ENCODE results near the gene ADAT2. TPM values are rescaled to one million over a fixed set of nuclear protein-coding genes. Genes with fewer than 3 reads are reported as not detected.

ADAT2 gene
- total RNA-seq = 10 to 100 TPM in 1 of 4 donors, 1 to 10 TPM in 3; 1.7 to 11.3 (median 6.1) TPM

GRCh38 chr6:143450453-143451371 lies at the start of gene ADAT2, which contains the start of gene PEX3:
TSS of gene ADAT2 (minus strand) at chr6:143450695. CDS start at chr6:143450658, 37 bp downstream.
TSS of gene PEX3 (plus strand) at chr6:143450805. CDS start at chr6:143451043, 238 bp downstream.
- Histone ChIP-seq H3K9me3 (no peaks in the 10 kb centered on the region), H3K27me3 (no peaks in the 10 kb centered on the region), H3K4me1 (peaks cover 0 to 11% (median 2%) of the 10 kb centered on the region in 4 donors), H3K36me3 (no peaks in the 10 kb centered on the region), H3K27ac (peak within 1 kb of the TSS; percentile 70 to 75 (median 71)), H3K4me3 (peak within 1 kb of the TSS; percentile 56 to 80 (median 74))
- TF ChIP-seq, protein P1, sequence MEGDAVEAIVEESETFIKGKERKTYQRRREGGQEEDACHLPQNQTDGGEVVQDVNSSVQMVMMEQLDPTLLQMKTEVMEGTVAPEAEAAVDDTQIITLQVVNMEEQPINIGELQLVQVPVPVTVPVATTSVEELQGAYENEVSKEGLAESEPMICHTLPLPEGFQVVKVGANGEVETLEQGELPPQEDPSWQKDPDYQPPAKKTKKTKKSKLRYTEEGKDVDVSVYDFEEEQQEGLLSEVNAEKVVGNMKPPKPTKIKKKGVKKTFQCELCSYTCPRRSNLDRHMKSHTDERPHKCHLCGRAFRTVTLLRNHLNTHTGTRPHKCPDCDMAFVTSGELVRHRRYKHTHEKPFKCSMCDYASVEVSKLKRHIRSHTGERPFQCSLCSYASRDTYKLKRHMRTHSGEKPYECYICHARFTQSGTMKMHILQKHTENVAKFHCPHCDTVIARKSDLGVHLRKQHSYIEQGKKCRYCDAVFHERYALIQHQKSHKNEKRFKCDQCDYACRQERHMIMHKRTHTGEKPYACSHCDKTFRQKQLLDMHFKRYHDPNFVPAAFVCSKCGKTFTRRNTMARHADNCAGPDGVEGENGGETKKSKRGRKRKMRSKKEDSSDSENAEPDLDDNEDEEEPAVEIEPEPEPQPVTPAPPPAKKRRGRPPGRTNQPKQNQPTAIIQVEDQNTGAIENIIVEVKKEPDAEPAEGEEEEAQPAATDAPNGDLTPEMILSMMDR (IDR thresholded peaks at IDR 0.05) = peak in 1 of 6 experiments; percentile 13
- TF ChIP-seq POLR2A (IDR thresholded peaks at IDR 0.05) = peak; percentile 61 to 73
- DNase-seq = peak; percentile 92 to 96 (median 94)

DNA sequence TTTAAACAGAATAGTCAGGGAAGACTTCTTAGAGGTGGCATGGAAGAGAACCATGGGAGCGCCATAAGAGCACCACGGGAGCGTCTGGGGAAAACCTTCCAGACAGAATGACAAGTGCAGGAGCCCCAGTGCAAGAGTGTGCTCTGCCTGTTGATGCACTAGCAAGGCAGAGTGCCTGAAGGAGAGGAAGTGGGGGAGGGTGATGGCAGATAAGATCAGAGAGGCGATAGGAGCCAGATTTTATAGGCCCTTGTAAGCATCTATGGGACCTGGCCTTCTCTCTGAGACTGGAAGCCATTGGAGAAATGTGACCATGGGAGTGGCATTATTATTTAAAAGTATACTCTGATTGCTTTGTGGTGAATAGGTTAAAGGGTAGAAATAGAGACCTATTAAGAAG lies 47.9 kb upstream of the ADAT2 start:
- no peak for TF ChIP-seq POLR2A (IDR thresholded peaks at IDR 0.05)
- TF ChIP-seq, protein P1 (IDR thresholded peaks at IDR 0.05) = no peak
- H3K27ac ChIP-seq = no peak overlapping the region
- peaks cover 0 to 75% (median 0%) of the 10 kb centered on the region in 3 donors for H3K36me3 ChIP-seq
- H3K27me3 ChIP-seq = no peaks in the 10 kb centered on the region
- no peaks in the 10 kb centered on the region for H3K9me3 ChIP-seq
- no peak for DNase-seq
- H3K4me3 ChIP-seq = no peak overlapping the region
- H3K4me1 ChIP-seq = no peaks in the 10 kb centered on the region

DNA sequence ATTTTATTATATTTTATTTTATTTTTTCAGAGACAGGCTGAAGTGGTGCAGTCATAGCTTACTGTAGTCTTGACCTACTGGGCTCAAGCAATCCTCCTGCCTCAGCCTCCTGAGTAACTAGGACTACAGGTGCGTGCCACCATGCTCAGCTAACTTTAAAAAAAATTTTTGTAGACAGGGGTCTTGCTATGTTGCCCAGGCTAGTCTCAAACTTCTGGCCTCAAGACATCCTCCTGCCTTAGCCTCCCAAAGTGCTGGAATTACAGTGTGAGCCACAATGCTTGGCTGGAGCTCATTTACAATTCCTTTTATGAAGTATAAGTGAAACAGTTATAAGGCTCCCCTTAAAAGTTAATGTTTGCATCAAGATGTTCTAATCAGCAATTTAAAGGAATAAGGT lies 46.5 kb upstream of the ADAT2 start:
- H3K4me3 ChIP-seq = no peak overlapping the region
- H3K36me3 ChIP-seq = peaks cover 0 to 62% (median 0%) of the 10 kb centered on the region in 3 donors
- H3K27me3 ChIP-seq = no peaks in the 10 kb centered on the region
- no peak for DNase-seq
- H3K4me1 ChIP-seq = no peaks in the 10 kb centered on the region
- TF ChIP-seq, protein P1 (IDR thresholded peaks at IDR 0.05) = no peak
- no peak for TF ChIP-seq POLR2A (IDR thresholded peaks at IDR 0.05)
- no peaks in the 10 kb centered on the region for H3K9me3 ChIP-seq
- H3K27ac ChIP-seq = no peak overlapping the region

- no peak for DNase-seq
- no peaks in the 10 kb centered on the region for H3K4me1 ChIP-seq
- H3K4me3 ChIP-seq = no peak overlapping the region
- no peak overlapping the region for H3K27ac ChIP-seq
- no peaks in the 10 kb centered on the region for H3K27me3 ChIP-seq
- peaks cover 0 to 13% (median 0%) of the 10 kb centered on the region in 3 donors for H3K36me3 ChIP-seq
- TF ChIP-seq POLR2A (IDR thresholded peaks at IDR 0.05) = no peak
- TF ChIP-seq, protein P1 (IDR thresholded peaks at IDR 0.05) = no peak
- no peaks in the 10 kb centered on the region for H3K9me3 ChIP-seq
Observed at GRCh38 chr6:143490775-143491174, 40.3 kb upstream of the ADAT2 start.

DNA sequence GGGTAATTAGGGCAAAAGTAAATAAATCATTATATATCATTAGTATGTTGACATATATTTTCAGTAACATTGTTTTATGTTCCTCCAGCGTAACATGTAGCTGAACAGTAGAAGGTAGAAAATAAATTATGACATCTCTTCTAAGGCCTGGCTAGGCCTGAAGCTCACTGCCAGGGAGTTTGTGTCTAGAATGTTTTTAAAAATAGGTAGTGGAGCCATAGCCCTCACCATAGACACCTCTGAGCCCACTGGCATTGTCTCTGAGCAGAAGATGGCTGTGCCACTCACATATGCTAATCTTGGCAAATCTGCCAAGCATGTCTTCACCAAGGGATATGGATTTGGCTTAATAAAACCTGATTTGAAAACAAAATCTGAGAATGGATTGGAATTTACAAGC lies 39.7 kb upstream of the ADAT2 start:
- no peaks in the 10 kb centered on the region for H3K9me3 ChIP-seq

More for the DNA sequence above, 39.7 kb upstream of the ADAT2 start:
- no peaks in the 10 kb centered on the region for H3K27me3 ChIP-seq
- DNase-seq = no peak
- H3K4me1 ChIP-seq = no peaks in the 10 kb centered on the region
- H3K36me3 ChIP-seq = peaks cover 0 to 7% (median 0%) of the 10 kb centered on the region in 3 donors
- no peak for TF ChIP-seq POLR2A (IDR thresholded peaks at IDR 0.05)
- TF ChIP-seq, protein P1 (IDR thresholded peaks at IDR 0.05) = no peak
- H3K4me3 ChIP-seq = no peak overlapping the region
- no peak overlapping the region for H3K27ac ChIP-seq

Measured in Peyer's patch (tissue), 4 donors.